IMR-90 (cell line): ENCODE results near the gene DNAH3. TPM values are rescaled to one million over a fixed set of nuclear protein-coding genes. Genes with fewer than 3 reads are reported as not detected.

Source experiments
- ATAC-seq: fragments of 200-7000 bp; cut with Tn5 transposase; 2 replicates; pipeline ENCODE4 v1.9.1; 2020; ENCODE audit warnings: low read depth, mild to moderate bottlenecking, moderate library complexity
- BruUV-seq: library from RNA; stranded (reverse); fragments of 400-500 nt; replicated peaks from 2 replicates; lab custom pipeline; 2021; lab: Mats Ljungman, UMichigan
- CTCF ChIA-PET: fragments of 300-600 bp; formaldehyde crosslinking; extraction: SDS; loops from one replicate; lab custom pipeline; 2021; ENCODE audit warnings: antibody characterized with exemption; lab: Yijun Ruan, JAX
- POLR2A ChIA-PET: fragments of 300-600 bp; sonication (Branson Sonifier 250); formaldehyde crosslinking; loops from one replicate; lab custom pipeline; 2022; ENCODE audit warnings: antibody characterized with exemption; ENCODE audit not compliant: unreplicated experiment; lab: Charles Lee
- DNase-seq: peaks from one replicate; pipeline ENCODE4 v3.0.0; 2013
- H2AFZ ChIP-seq: replicated peaks from 2 replicates; pipeline ENCODE3; 2013; ENCODE audit warnings: low read length, mild to moderate bottlenecking; ENCODE audit not compliant: poor library complexity
- H2AK5ac ChIP-seq: 2 replicates; pipeline ENCODE4 v1.6.1; 2013; ENCODE audit warnings: low read depth, low read length, inconsistent platforms
- H2AK9ac ChIP-seq: replicated peaks from 2 replicates; pipeline ENCODE3; 2013; ENCODE audit warnings: mild to moderate bottlenecking, low read depth, low read length, moderate library complexity; ENCODE audit not compliant: poor library complexity
- H2BK120ac ChIP-seq: 2 replicates; pipeline ENCODE4 v1.6.1; 2013; ENCODE audit warnings: low read depth, low read length, inconsistent platforms
- H2BK15ac ChIP-seq: 3 replicates; pipeline ENCODE4 v1.6.1; 2013; ENCODE audit warnings: low read depth, low read length, inconsistent platforms
- H2BK20ac ChIP-seq: 2 replicates; pipeline ENCODE4 v1.6.1; 2013; ENCODE audit warnings: low read depth, mild to moderate bottlenecking, inconsistent platforms, low read length, moderate library complexity
- H2BK5ac ChIP-seq: 2 replicates; pipeline ENCODE4 v1.6.1; 2013; ENCODE audit warnings: mild to moderate bottlenecking, low read depth, low read length, inconsistent platforms; ENCODE audit not compliant: poor library complexity, severe bottlenecking
- H3K14ac ChIP-seq: replicated peaks from 2 replicates; pipeline ENCODE4 v1.6.1; 2013; ENCODE audit warnings: low read depth, low read length, inconsistent platforms
- H3K18ac ChIP-seq: 2 replicates; pipeline ENCODE4 v1.6.1; 2013; ENCODE audit warnings: low read depth, low read length, control low read depth
- H3K23ac ChIP-seq: 2 replicates; pipeline ENCODE4 v1.6.1; 2013; ENCODE audit warnings: low read depth, low read length, inconsistent platforms
- H3K27ac ChIP-seq: 2 replicates; pipeline ENCODE4 v1.5.1; 2013; ENCODE audit warnings: mild to moderate bottlenecking, control low read depth, low read length; ENCODE audit not compliant: insufficient read depth
- H3K27me3 ChIP-seq: 2 replicates; pipeline ENCODE4 v1.6.1; 2013; ENCODE audit warnings: low read length; ENCODE audit not compliant: control insufficient read depth, insufficient read depth
- H3K36me3 ChIP-seq: 2 replicates; pipeline ENCODE4 v1.6.1; 2013; ENCODE audit warnings: low read length, mixed read lengths; ENCODE audit not compliant: control insufficient read depth, insufficient read depth
- H3K4ac ChIP-seq: 2 replicates; pipeline ENCODE4 v1.6.1; 2013; ENCODE audit warnings: low read depth, low read length, inconsistent platforms
- H3K4me1 ChIP-seq: 2 replicates; pipeline ENCODE4 v1.6.1; 2013; ENCODE audit warnings: low read length, mixed read lengths; ENCODE audit not compliant: control insufficient read depth, insufficient read depth
- H3K4me2 ChIP-seq: 2 replicates; pipeline ENCODE4 v1.6.1; 2013; ENCODE audit warnings: low read depth, mild to moderate bottlenecking, control low read depth, low read length, moderate library complexity
- H3K4me3 ChIP-seq: 2 replicates; pipeline ENCODE4 v1.5.1; 2013; ENCODE audit warnings: low read depth, mild to moderate bottlenecking, control low read depth, low read length, moderate library complexity; ENCODE audit not compliant: insufficient read depth
- H3K56ac ChIP-seq: 2 replicates; pipeline ENCODE4 v1.6.1; 2013; ENCODE audit warnings: low read length, inconsistent platforms; ENCODE audit not compliant: insufficient read depth; ENCODE audit errors: extremely low read depth
- H3K79me1 ChIP-seq, 2 experiments: 2 replicates each; pipeline ENCODE4 v1.6.1; 2013; ENCODE audit warnings: low read length in 2 of 2, inconsistent platforms in 1 of 2, low read depth in 1 of 2
- H3K9ac ChIP-seq: 2 replicates; pipeline ENCODE4 v1.6.1; 2013; ENCODE audit warnings: low read depth, low read length, control low read depth
- H3K9me1 ChIP-seq: 2 replicates; pipeline ENCODE4 v1.6.1; 2013; ENCODE audit warnings: low read length, inconsistent platforms; ENCODE audit not compliant: insufficient read depth
- H3K9me3 ChIP-seq: 2 replicates; pipeline ENCODE4 v1.6.1; 2013; ENCODE audit warnings: low read length; ENCODE audit not compliant: control insufficient read depth, insufficient read depth
- H4K20me1 ChIP-seq: 2 replicates; pipeline ENCODE4 v1.6.1; 2013; ENCODE audit warnings: low read length, inconsistent platforms; ENCODE audit not compliant: insufficient read depth
- H4K5ac ChIP-seq: 2 replicates; pipeline ENCODE4 v1.6.1; 2013; ENCODE audit warnings: mild to moderate bottlenecking, low read depth, low read length, control low read depth
- H4K8ac ChIP-seq, 2 experiments: 2 replicates each; pipeline ENCODE4 v1.6.1; 2013; ENCODE audit warnings: low read depth in 2 of 2, low read length in 2 of 2, control low read depth in 1 of 2, inconsistent platforms in 1 of 2
- H4K91ac ChIP-seq: 2 replicates; pipeline ENCODE4 v1.6.1; 2013; ENCODE audit warnings: low read depth, low read length, inconsistent platforms; ENCODE audit not compliant: insufficient read depth
- BHLHE40 ChIP-seq: fragments of 150-350 bp; IDR thresholded peaks from 2 replicates; pipeline ENCODE4 v1.6.1; 2016; ENCODE audit warnings: mild to moderate bottlenecking, low read depth, low read length
- CEBPB ChIP-seq: IDR thresholded peaks from 2 replicates; pipeline ENCODE4 v1.6.1; 2012; ENCODE audit warnings: low read depth, low read length, improper control_type of control experiment
- CTCF ChIP-seq: conservative IDR thresholded peaks from 2 replicates; pipeline ENCODE4 v1.5.1; 2012; ENCODE audit warnings: mild to moderate bottlenecking, low read depth, low read length, improper control_type of control experiment
- ELK1 ChIP-seq: fragments of 150-350 bp; IDR thresholded peaks from 2 replicates; pipeline ENCODE4 v1.6.1; 2016; ENCODE audit warnings: low read depth, mild to moderate bottlenecking, low read length, moderate library complexity, borderline replicate concordance
- FOS ChIP-seq: fragments of 150-350 bp; IDR thresholded peaks from 2 replicates; pipeline ENCODE4 v1.6.1; 2016; ENCODE audit warnings: low read depth, low read length
- MAFK ChIP-seq: IDR thresholded peaks from 2 replicates; pipeline ENCODE4 v1.6.1; 2012; ENCODE audit warnings: low read depth, low read length, improper control_type of control experiment
- MAZ ChIP-seq: IDR thresholded peaks from 2 replicates; pipeline ENCODE4 v1.6.1; 2012; ENCODE audit warnings: low read depth, mild to moderate bottlenecking, low read length, improper control_type of control experiment, moderate library complexity, borderline replicate concordance
- MXI1 ChIP-seq: IDR thresholded peaks from 2 replicates; pipeline ENCODE4 v1.6.1; 2012; ENCODE audit warnings: low read depth, mild to moderate bottlenecking, low read length, moderate library complexity, borderline replicate concordance
- NFE2L2 ChIP-seq: fragments of 150-350 bp; IDR thresholded peaks from 2 replicates; pipeline ENCODE4 v1.6.1; 2016; ENCODE audit warnings: low read depth, mild to moderate bottlenecking, low read length
- POLR2A ChIP-seq: IDR thresholded peaks from 2 replicates; pipeline ENCODE4 v1.6.1; 2012; ENCODE audit warnings: mild to moderate bottlenecking, low read depth, low read length
- RAD21 ChIP-seq: IDR thresholded peaks from 2 replicates; pipeline ENCODE4 v1.6.1; 2012; ENCODE audit warnings: low read length, improper control_type of control experiment
- WGBS, 2 experiments: methylation state at CpG; one replicate each; pipeline versions ENCODE4 v1.1.5 to v1.1.7; 2013; ENCODE audit warnings: missing lambda C conversion rate in 2 of 2; ENCODE audit not compliant: insufficient read length in 1 of 2; ENCODE audit errors: extremely low coverage in 2 of 2; 5-methylcytosine and 5-hydroxymethylcytosine counted together
- dilution Hi-C: fragments of 300-500 bp; cut with HindIII; formaldehyde crosslinking; loops from one replicate; pipeline ENCODE4 v1.14.3; 2018; ENCODE audit warnings: low sequenced_read_pairs; ENCODE audit not compliant: unreplicated experiment
- in situ Hi-C: fragments of 300-500 bp; cut with MboI; formaldehyde crosslinking; loops from 3 replicates; pipeline ENCODE4 v1.14.3; 2019; ENCODE audit warnings: low sequenced_read_pairs, inconsistent platforms, mixed read lengths
- intact Hi-C: fragments of 100-400 bp; cut with micrococcal nuclease; formaldehyde crosslinking; loops from 2 replicates; pipeline ENCODE4 v1.10.0; 2022
- polyA plus RNA-seq, 3 experiments: library from polyadenylated mRNA; depleted of rRNA; stranded (reverse); fragments of >200 nt; gene quantifications; 2 replicates each; pipeline ENCODE4 v1.2.3, GENCODE V29; 2012; ENCODE audit warnings: low replicate concordance in 1 of 3
- total RNA-seq: library from RNA; depleted of rRNA; stranded (reverse); fragments of >200 nt; gene quantifications from 2 replicates; pipeline ENCODE4 v1.2.3, GENCODE V29; 2012
- TF ChIP-seq, protein P1 (sequence below): fragments of 150-350 bp; IDR thresholded peaks from 2 replicates; pipeline ENCODE4 v1.6.1; 2017; ENCODE audit warnings: mild to moderate bottlenecking, antibody characterized with exemption, low read length, low read depth

The DNAH3 gene
- total and polyA plus RNA-seq, 2 of the 4 experiments (the other 2 are of a cell fraction): not detected

- TF ChIP-seq, protein P1, sequence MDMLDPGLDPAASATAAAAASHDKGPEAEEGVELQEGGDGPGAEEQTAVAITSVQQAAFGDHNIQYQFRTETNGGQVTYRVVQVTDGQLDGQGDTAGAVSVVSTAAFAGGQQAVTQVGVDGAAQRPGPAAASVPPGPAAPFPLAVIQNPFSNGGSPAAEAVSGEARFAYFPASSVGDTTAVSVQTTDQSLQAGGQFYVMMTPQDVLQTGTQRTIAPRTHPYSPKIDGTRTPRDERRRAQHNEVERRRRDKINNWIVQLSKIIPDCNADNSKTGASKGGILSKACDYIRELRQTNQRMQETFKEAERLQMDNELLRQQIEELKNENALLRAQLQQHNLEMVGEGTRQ: no peak
- TF ChIP-seq MXI1 (no peak), FOS (no peak), CEBPB (no peak), ELK1 (no peak), NFE2L2 (no peak), MAFK (no peak), MAZ (no peak), CTCF (no peak), BHLHE40 (no peak), RAD21 (no peak), POLR2A (no peak)
- peak overlapping the region; percentile 48; the same call in 1 of the 2 replicates for H2AK5ac ChIP-seq
- H3K56ac ChIP-seq: no peak overlapping the region
- H3K4me3 ChIP-seq: no peak overlapping the region
- dilution Hi-C loops: no loop called here
- DNase-seq (no peak), ATAC-seq (no peak)
- no CpG with 5 or more reads among the region's 7 CpGs for WGBS, 2 experiments
- H3K4ac ChIP-seq: no peak overlapping the region
- no peak overlapping the region for H4K8ac ChIP-seq
- H3K79me1 ChIP-seq: peaks cover 3 to 44% of the 10 kb centered on the region in 2 experiments; a peak in 3 of 4 replicates
- peaks cover 25% of the 10 kb centered on the region for H3K9me1 ChIP-seq
- no peaks in the 10 kb centered on the region for H3K9me3 ChIP-seq
- no peak overlapping the region for H2BK20ac ChIP-seq
- H3K36me3 ChIP-seq: peaks cover 29% of the 10 kb centered on the region
- no peak overlapping the region for H3K23ac ChIP-seq
- H2BK5ac ChIP-seq: no peak overlapping the region
- in situ Hi-C loops: loop anchor here (25.0 kb wide), 1 partner anchor 1173 kb away; no protein-coding TSS in a partner anchor
- no peak overlapping the region for H3K14ac ChIP-seq
- H2AFZ ChIP-seq: no peak overlapping the region
- H4K20me1 ChIP-seq: peaks cover 20% of the 10 kb centered on the region
- CTCF ChIA-PET: no interaction called here
- intact Hi-C loops: no loop called here
- POLR2A ChIA-PET: no interaction called here
- no peak overlapping the region for H3K4me2 ChIP-seq
- no peak overlapping the region for H3K18ac ChIP-seq
- no peak overlapping the region for H2BK15ac ChIP-seq
- no TSS peak for BruUV-seq
- H2AK9ac ChIP-seq: no peak overlapping the region
- no peak overlapping the region for H4K91ac ChIP-seq
- no peak overlapping the region for H3K9ac ChIP-seq
- no peak overlapping the region for H3K27ac ChIP-seq
- H3K27me3 ChIP-seq: no peaks in the 10 kb centered on the region
- H3K4me1 ChIP-seq: peaks cover 21% of the 10 kb centered on the region
- no peak overlapping the region for H2BK120ac ChIP-seq
- no peak overlapping the region for H4K5ac ChIP-seq
Measured at GRCh38 chr16:21164521-21165168, 14.0 kb upstream of the DNAH3 start.
